Gastrocnemius medialis (tissue), 4 donors: ENCODE measurements around the gene VPS8.

ENCODE experiments used
- CTCF ChIP-seq, 5 experiments: fragments of 450-650 bp in 3 of 5; fragments of 200-600 bp in 2 of 5; sonication (generic) in 2 of 5; IDR thresholded peaks in 4 of 5; conservative IDR thresholded peaks in 1 of 5; 1 replicate in 4 of 5; 2 replicates in 1 of 5; pipeline ENCODE4 v1.5.1; 2016 to 2019; ENCODE audit warnings: antibody characterized with exemption in 5 of 5, mild to moderate bottlenecking in 3 of 5, moderate library complexity in 3 of 5
- POLR2A ChIP-seq, 2 donors: fragments of 450-650 bp; IDR thresholded peaks; one replicate each; pipeline ENCODE4 v1.6.1; 2017; ENCODE audit warnings: antibody characterized with exemption in 2 of 2, mild to moderate bottlenecking in 2 of 2, moderate library complexity in 2 of 2

- TF ChIP-seq POLR2A (IDR thresholded peaks at IDR 0.05) (no peak), CTCF (IDR thresholded peaks at IDR 0.05 in 4 of 5, conservative IDR thresholded peaks at IDR 0.05 in 1 of 5) (no peak)
Observed at GRCh38 chr3:184812662-184813042, 686 bp downstream of the VPS8 start.
